T-helper 17 cell (primary cell): ENCODE measurements around the gene EEIG2. TPM values are rescaled to one million over a fixed set of nuclear protein-coding genes. Genes with fewer than 3 reads are reported as not detected.
A peak's percentile ranks its signal among the peaks of the same experiment; 100 is the strongest.

Source experiments
- ATAC-seq: fragments of 150-1000 bp; cut with Tn5 transposase; 2 replicates; pipeline ENCODE4 v1.10.0; 2021; ENCODE audit warnings: mild to moderate bottlenecking, moderate library complexity
- DNase-seq, 3 donors: peaks; one replicate each; pipeline versions ENCODE4 v3.0.0 to v3.0.0-alpha.2; 2020 to 2021
- H3K9me3 ChIP-seq: one replicate; pipeline ENCODE4 v1.7.0; 2013; ENCODE audit warnings: low read length, mild to moderate bottlenecking; ENCODE audit not compliant: control insufficient read depth, poor library complexity, severe bottlenecking
- H3K27ac Mint-ChIP-seq: one replicate; pipeline ENCODE4 v1.8.0; 2022; ENCODE audit warnings: mild to moderate bottlenecking, moderate library complexity, mixed read lengths
- H3K27me3 Mint-ChIP-seq: one replicate; pipeline ENCODE4 v1.8.0; 2022; ENCODE audit warnings: mixed read lengths
- H3K36me3 Mint-ChIP-seq: one replicate; pipeline ENCODE4 v1.8.0; 2022; ENCODE audit warnings: low read depth, mixed read lengths
- H3K4me1 Mint-ChIP-seq: one replicate; pipeline ENCODE4 v1.8.0; 2022; ENCODE audit warnings: mild to moderate bottlenecking, mixed read lengths
- H3K4me3 Mint-ChIP-seq: one replicate; pipeline ENCODE4 v1.8.0; 2022; ENCODE audit warnings: mild to moderate bottlenecking, moderate library complexity, mixed read lengths
- total RNA-seq, 4 donors: library from RNA in 2 of 4; stranded (reverse) in 2 of 4; gene quantifications; one replicate each; pipeline ENCODE4 v1.2.3 and lab custom pipeline; 2022 to 2026

Gene EEIG2
- total RNA-seq, 2 donors from 2014 or later = 11.4 to 11.7 TPM

- H3K27me3 Mint-ChIP-seq = no peaks in the 10 kb centered on the region
- peaks cover 7% of the 10 kb centered on the region for H3K4me1 Mint-ChIP-seq
- DNase-seq = no peak
- H3K9me3 ChIP-seq = no peaks in the 10 kb centered on the region
- no peak overlapping the region for H3K4me3 Mint-ChIP-seq
- no peak for ATAC-seq
- H3K27ac Mint-ChIP-seq = no peak overlapping the region
- H3K36me3 Mint-ChIP-seq = peaks cover 4% of the 10 kb centered on the region
Measured at GRCh38 chr1:108600504-108600903, 40.6 kb downstream of the EEIG2 start.

GRCh38 chr1:108601708-108602410, 42.0 kb downstream of the EEIG2 start:
- H3K27ac Mint-ChIP-seq = no peak overlapping the region
- no peak for ATAC-seq
- H3K4me1 Mint-ChIP-seq = peaks cover 4% of the 10 kb centered on the region
- no peak for DNase-seq
- no peak overlapping the region for H3K4me3 Mint-ChIP-seq
- H3K36me3 Mint-ChIP-seq = peaks cover 4% of the 10 kb centered on the region
- H3K27me3 Mint-ChIP-seq = no peaks in the 10 kb centered on the region
- H3K9me3 ChIP-seq = no peaks in the 10 kb centered on the region

- no peaks in the 10 kb centered on the region for H3K27me3 Mint-ChIP-seq
- peaks cover 12% of the 10 kb centered on the region for H3K36me3 Mint-ChIP-seq
- ATAC-seq (no peak), DNase-seq (no peak)
- H3K4me1 Mint-ChIP-seq = peaks cover 9% of the 10 kb centered on the region
- no peak overlapping the region for H3K4me3 Mint-ChIP-seq
- H3K27ac Mint-ChIP-seq = no peak overlapping the region
- no peaks in the 10 kb centered on the region for H3K9me3 ChIP-seq
Measured at GRCh38 chr1:108605633-108606032, 45.7 kb downstream of the EEIG2 start.

- Mint-ChIP-seq H3K4me1 (peaks cover 12% of the 10 kb centered on the region), H3K27me3 (no peaks in the 10 kb centered on the region), H3K36me3 (peaks cover 12% of the 10 kb centered on the region), H3K27ac (peak overlapping the region; percentile 30), H3K4me3 (no peak overlapping the region)
- DNase-seq (no peak), ATAC-seq (no peak)
- no peaks in the 10 kb centered on the region for H3K9me3 ChIP-seq
Measured at GRCh38 chr1:108606478-108606877, 46.6 kb downstream of the EEIG2 start.

GRCh38 chr1:108609483-108610049, 49.7 kb downstream of the EEIG2 start:
- H3K9me3 ChIP-seq = no peaks in the 10 kb centered on the region
- Mint-ChIP-seq H3K4me3 (no peak overlapping the region), H3K27me3 (no peaks in the 10 kb centered on the region), H3K27ac (peak overlapping the region; percentile 73), H3K36me3 (peaks cover 8% of the 10 kb centered on the region), H3K4me1 (peaks cover 12% of the 10 kb centered on the region)
- DNase-seq (no peak), ATAC-seq (no peak)

Other genes starting within 250 kb of the EEIG2 start
- gene NBPF6, start 109.8 kb upstream of the EEIG2 start, total RNA-seq = under 1 TPM in 1 of 2 donors, not detected in 1; 0.20 TPM
- 10 to 100 TPM in 1 of 2 donors, 1 to 10 TPM in 1; 9.2 to 10.3 TPM for gene HENMT1, start 101.0 kb downstream of the EEIG2 start, total RNA-seq
- gene PRPF38B, start 132.2 kb downstream of the EEIG2 start, total RNA-seq = 100 to 1,000 TPM; 124 to 134 TPM
- under 1 TPM; 0.18 to 0.35 TPM for gene FNDC7, start 152.8 kb downstream of the EEIG2 start, total RNA-seq
- 10 to 100 TPM; 56.4 to 61.8 TPM for gene STXBP3, start 186.6 kb downstream of the EEIG2 start, total RNA-seq